SIG-M5 treated with dmso at 0.1 percent for 504 hours (cell line): ENCODE results near the gene PICK1.

Source experiments
- DNase-seq: peaks from one replicate; lab custom pipeline; 2025; ENCODE audit not compliant: unreplicated experiment; lab: John Stamatoyannopoulos, UW

Gene PICK1

DNA sequence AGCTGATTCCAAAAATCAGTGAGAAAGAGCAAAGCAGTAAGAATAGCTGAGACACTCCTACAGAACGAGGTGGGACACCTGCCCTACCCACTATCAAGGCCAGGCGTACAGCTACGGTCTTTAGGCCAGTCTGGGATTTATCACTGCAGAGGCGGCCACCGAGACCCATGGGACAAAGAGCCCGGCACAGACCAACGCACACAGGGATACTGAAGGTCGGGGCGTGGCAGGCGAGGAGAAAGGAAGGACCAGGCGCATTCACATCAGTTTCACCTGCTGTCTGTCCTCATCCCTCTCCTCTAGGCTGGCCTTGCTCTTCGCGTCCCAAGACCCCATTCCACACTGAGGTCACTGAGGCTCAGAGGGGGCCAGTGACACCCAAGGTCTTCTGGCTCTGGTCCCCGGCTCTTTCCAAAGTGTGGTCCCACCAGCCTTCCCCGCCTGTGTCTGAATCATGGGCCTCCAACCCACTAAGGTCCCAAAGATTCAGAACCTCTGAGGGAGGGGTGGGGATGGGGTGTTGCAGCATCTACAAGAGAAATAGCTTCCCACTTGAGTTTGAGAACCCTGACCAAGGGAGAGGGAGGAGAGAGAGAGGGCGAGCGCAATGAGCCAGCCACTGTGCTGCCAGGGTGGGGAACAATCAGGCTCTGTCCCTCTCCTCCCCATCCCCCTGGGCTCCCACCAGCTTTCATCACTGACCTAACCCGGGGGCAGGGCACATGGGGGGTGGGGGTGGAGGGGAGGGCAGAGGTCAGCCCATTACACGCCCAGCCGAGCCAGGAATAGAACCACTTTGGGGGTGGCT lies 7.2 kb upstream of the PICK1 start:
- DNase-seq = no peak

- DNase-seq = no peak
These were observed 6.5 kb upstream of the PICK1 start for GRCh38 chr22:38050720-38051119.

DNA sequence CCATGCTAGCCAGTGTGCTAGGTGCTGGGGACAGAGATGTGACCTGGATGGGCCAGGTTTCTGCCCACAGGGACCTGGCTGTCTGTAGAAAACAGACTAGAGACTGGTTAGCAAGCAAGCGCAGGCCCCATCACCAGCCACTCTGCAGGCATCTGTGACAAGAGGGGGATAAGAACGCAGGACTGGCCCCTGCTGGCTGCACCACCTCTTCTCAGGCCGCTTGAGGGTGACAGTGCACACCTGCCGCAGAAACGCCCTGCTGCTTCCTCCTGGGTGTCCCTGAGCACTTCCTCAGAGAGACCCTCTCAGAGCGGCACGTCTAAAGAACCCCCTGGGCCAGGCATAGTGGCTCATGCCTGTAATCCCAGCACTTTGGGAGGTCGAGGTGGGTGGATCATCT lies 5.9 kb upstream of the PICK1 start:
- DNase-seq = no peak

DNA sequence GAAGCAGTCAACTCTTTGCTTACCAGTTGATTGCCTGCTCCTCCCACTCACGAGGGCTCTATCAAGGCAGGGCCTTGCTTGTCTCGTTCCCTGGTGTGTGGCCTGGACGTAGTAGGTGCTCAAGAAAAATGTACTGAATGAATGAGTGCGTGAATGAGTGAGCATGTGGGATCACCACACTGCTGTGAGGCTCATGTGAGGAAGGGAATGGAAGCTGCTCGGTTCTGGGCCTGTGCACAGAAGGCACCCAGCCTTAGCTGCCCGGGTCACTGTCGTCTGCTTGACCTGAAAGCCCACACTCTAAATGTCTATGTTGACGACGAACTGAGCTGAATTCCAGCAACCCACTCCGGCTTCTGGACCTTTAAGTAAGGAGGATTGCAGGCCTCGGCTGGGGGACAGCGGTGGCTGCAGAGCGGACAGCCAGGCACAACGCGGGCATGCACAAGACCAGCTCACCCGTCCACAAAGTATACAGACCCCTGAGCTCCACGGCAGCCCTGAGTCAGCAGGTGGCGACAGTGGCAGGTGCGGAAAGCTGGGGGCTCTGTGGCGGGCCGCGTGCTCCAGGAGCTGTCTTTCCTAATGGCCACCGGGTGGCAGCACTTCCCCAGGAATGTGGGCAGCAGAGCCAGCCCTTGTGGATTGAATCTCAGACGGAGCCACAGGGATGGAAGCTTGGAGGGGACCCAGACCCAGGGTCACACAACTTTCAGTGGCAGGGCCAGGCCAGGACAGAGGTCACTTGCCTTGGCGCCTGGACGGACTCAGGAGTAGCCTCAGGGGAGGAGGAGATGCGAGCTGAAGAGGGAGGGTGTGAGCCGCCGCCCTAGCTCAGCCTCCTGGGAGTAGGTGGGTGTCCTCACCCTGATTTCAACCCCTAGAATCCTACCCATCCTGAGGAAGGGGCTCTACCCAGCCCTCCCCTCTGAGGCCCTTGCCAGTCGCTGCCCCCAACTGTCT lies 5.0 kb upstream of the PICK1 start:
- peak; percentile 69 for DNase-seq

- DNase-seq = peak; percentile 37
These were observed 5.6 kb downstream of the PICK1 start for GRCh38 chr22:38062791-38063190.

GRCh38 chr22:38065539-38065938 lies 8.3 kb downstream of the PICK1 start:
- no peak for DNase-seq

DNA sequence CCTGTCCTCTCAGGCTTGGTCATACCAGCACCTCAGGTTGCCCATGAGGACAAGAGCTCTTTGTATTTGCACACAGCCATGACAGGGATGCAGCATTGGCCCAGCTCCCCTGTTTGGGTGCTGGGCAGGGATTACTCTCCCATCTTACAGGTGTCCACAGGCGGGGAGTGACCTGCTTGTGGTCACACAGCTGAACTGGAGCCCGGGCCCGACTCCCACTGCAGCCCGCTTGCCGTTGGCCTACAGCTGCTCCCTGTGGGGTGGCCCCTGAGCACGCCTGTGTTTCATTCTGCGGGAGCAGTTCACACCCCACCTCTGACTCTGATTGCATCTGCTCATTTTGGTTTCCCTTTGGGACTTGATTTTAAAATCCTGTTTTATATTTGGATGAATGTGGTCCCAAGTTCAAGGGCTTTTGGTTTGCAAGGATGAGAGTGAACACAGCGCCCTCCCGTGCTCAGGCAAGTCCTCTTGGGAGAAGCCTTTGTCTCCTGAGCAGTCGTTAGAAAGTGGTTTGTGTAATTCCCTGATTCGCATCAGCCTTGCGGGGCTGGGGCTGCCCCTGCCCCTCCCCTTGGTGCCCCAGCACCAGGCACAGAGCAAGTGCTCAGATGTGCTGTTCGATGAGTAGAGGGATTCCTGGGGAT lies 9.3 kb downstream of the PICK1 start:
- no peak for DNase-seq

GRCh38 chr22:38067028-38067415 lies 9.8 kb downstream of the PICK1 start:
- DNase-seq = no peak

DNA sequence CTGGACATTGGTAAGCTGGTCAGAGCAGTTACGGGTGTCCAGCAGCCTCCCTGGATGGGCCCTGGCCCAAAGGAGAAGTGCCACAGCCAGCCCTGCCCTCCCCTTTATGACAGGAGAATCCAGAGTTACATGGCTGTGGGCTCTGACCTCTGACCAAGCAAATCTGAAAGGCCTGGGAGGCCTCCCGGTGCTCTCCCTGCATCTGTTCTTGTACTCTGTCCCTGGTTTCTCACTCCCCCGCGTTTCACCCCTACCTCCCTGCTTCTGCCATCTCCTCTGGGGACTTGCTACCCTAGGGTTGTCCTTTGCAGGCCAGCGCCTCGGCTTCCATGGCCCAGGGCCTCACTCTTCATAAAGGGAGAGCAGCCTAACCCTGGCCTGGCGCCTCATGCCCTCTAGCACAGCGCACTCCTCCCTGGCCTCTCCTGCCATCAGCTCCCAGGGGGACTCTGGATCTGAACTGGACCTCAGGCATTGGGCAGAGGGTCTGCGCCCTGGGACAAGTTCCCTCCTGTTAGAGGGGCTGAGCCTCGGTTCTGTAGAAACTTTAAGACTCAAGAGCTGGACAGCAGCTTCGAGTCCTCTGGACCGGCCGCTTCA lies 10.7 kb downstream of the PICK1 start:
- no peak for DNase-seq

GRCh38 chr22:38068641-38069371 lies 11.6 kb downstream of the PICK1 start:
- no peak for DNase-seq

DNA sequence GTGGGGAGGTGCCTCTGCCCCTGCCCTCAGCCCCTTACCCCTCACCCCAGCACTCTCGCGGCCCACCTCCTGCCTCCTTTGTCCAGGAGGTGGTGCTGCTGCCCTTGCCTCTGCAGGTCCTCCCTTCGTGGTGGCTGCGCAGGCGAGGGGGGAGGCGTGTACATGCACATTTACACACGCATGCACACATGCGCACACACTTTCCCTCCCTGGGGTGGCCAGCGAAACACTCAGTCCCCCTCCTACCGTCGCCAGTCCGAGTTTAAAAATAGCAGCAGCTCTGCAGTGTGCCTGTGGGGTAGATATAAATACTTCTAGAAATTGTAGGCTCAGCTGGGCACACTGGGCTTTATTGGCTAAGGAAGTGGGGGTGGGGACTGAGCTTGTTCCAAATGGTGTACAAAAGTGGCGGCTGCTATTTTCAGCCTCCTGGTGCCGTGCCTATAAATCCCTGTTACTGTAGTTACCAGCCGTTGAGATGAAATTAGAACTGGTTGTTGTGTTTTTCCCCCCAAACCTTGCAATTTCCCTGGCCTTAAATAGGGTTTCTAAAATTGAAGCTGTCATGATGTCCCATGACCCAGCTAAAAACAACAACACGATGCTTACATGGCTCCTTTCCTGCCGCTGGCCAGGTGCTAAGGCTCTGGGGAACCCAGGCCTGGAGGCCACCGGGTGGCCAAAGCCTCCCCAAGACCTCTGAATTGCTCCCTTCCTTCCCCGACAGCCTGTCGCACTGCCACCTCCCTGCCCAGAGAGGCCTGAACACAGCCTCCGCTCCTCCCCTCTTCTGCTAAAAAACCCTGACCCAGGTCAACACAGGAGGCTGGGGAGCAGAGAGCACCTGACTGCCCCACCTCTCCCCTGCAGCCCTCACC lies 12.4 kb downstream of the PICK1 start:
- peak; percentile 16 for DNase-seq

DNA sequence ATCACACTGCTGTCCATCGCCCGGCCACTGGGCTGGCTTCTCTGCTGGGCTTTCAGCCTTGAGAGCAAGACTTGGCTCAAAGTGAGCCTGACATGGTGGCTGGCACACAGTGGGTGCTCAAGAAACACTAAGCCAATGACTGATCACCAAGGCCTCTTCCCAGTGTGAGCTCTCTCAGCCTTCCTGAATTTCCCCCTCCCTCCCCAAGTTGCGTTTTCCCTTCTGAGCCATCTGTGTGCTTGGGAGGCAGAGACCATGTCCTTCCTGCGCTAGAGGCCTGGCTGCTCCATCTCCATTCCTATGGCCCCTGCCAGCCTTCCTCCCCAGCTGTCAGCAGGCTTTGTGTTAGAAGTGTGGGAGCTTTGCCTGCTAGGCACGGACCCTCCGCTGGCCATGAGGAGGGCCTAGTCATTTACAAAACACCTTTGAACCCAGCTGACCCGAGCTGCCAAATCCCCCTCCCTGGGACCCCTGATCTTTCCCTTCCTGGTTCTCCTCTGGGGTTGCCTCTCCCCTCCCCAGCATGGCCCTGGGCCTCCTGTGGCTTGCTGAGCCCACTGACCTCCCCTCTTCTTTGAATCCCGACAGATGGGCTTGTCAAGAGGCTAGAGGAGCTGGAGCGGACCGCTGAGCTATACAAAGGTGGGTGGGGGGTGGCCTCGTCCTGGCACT lies 13.2 kb downstream of the PICK1 start:
- DNase-seq = no peak

DNA sequence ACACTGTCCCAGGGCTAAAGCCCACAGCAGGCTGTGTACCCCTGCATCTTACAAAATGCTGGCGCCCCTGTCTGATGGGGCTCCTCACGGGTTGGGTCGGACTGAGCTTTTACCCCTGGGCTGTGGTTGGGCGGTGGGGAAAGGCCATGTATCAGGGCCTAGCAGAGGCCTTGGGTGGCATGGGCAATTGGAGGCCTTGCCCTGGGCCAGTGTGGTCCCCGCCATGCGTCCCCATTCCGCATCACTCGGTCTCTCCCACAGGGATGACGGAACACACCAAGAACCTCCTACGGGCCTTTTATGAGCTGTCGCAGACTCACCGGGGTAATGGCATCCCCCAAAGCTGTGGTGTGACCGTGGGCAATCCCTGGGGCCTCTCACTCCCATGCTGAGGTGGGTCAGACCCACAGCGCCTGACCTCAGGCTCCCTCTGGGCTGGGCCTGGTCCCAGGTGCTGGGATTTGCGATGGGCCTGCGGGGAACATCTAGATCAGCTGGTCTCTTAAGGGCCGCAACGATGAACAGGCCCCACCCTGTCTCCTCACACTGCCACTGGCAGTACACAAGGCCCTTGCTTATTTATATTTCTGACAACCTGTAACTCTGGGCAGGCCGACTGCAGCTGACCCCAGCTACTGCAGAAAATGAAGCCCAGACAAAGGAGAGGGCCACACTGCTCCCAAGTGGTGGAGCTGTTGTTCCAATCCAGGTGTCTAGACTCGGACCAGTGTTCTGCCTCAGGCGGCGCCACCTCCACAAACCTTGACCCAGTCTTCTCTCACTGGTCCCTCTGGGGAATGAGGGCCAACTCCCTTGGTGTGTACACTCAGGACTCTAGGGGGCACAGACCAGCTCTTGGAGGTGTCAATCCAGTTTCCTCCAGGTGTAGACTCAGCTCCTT lies 14.5 kb downstream of the PICK1 start:
- DNase-seq = no peak

GRCh38 chr22:38072322-38073149 lies 15.3 kb downstream of the PICK1 start:
- no peak for DNase-seq

DNA sequence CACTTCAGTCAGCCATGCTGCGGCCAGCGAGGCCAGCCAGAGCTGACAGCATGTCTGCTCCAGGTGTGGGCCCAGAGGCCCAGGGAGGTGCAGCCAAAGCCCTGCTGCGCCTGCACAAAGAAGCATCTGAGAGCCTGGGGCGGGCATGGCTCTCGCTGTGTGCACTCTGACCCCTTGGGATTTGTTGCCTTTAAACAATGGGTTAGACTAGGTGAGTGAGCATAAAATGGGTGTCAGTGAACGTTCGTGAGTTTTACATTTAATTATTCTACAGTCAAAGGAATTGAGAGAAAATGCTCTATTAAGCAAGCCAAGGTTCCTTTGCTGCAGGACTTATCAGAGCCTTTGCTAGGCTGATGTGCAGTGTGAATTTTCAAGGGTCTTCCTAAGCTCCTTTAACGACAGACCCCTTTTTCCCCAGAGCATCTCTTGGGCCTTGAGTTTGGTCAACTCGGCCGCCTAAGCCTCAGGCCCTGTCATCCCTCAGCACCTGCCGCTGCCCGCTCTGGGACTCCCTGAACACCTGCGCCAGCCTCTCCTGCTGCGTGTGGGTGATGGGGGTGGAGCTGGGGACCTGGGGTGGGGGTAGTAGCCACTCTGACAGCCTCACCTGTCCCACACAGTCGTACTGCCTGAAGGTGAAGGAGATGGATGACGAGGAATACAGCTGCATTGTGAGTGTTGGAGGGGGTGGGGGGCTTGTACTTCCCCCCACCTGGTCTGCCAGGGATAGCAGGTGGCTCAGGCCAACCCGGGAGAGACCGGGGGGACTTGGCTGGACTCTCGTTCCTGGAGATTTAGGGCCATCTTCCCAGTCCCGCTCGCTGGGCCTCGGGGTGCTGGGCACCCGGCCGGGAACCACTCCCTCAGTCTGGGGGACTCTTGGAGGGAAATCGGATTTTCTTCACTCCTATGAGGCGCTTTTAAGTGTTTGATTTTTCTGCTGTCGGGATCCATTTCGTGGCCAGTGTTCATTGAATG lies 16.2 kb downstream of the PICK1 start:
- no peak for DNase-seq
